GM18951 (cell line): Measurements from ENCODE around the gene CHRNA5.
"Not testable (repeated sequence)": the region's sequence is repeated elsewhere in the genome, so short reads cannot be mapped to it uniquely, and the experiment has no call there.

Source experiments
- POLR2A ChIP-seq: IDR thresholded peaks from 4 replicates; pipeline ENCODE4 v1.6.1; 2011; ENCODE audit warnings: mild to moderate bottlenecking; ENCODE audit not compliant: insufficient read length, insufficient read depth; ENCODE audit errors: extremely low read depth
- in situ Hi-C: fragments of 300-500 bp; cut with MboI; formaldehyde crosslinking; loops from one replicate; pipeline ENCODE4 v1.12.0; 2022; ENCODE audit warnings: low sequenced_read_pairs, mixed read lengths, inconsistent platforms; ENCODE audit not compliant: unreplicated experiment

Gene CHRNA5

DNA sequence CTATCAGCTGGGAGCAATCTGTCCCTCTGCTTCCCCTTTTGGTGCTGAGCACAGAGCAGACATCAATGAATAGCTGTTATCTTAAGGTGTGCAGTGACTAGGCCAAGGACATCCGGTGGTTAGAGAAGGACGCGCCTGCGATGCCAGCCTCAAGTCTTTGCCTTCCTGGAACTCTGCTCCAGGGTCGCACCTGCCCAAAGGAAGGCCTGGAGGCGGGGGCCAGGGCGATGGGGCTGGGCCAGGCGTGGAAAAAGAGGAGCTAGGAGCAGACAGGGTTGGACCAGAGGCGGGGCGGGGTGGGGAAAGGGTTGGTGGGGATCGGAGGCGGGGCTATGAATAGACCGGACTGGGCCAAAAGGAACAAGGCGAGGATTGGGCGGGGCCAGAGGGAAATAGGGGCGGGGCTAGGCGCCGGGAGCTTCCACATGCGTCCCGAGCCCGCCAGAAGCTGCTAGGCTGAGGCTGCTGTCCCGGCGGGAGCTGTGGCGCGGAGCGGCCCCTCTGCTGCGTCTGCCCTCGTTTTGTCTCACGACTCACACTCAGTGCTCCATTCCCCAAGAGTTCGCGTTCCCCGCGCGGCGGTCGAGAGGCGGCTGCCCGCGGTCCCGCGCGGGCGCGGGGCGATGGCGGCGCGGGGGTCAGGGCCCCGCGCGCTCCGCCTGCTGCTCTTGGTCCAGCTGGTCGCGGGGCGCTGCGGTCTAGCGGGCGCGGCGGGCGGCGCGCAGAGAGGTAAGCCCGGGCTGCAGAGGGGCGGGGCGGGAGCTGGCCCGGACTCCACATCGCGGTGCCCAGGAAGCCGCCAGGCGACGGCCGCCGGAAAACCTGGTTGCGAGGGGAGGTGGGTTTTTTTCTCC is at the start of gene CHRNA5:
TSS of gene CHRNA5 (plus strand) at position 424 of the 854 bp plus-strand sequence. CDS start at position 624, 200 bp downstream.
- in situ Hi-C loops: no loop called here

DNA sequence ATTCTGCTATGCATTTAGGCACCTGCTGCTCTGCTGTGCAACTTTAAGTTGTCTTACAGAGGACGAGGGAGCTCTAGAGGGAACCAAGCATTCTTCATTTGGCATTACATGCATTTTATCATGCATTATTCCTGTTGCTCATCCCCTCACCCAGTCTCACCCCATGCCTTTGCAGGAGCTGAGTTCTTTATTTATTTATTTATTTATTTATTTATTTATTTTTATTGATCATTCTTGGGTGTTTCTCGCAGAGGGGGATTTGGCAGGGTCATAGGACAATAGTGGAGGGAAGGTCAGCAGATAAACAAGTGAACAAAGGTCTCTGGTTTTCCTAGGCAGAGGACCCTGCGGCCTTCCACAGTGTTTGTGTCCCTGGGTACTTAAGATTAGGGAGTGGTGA is 45.3 kb upstream of the CHRNA5 start:
- in situ Hi-C loops: not testable (repeated sequence)

More for the DNA sequence above, at the start of gene CHRNA5:
- TF ChIP-seq POLR2A: peak; percentile 76

DNA sequence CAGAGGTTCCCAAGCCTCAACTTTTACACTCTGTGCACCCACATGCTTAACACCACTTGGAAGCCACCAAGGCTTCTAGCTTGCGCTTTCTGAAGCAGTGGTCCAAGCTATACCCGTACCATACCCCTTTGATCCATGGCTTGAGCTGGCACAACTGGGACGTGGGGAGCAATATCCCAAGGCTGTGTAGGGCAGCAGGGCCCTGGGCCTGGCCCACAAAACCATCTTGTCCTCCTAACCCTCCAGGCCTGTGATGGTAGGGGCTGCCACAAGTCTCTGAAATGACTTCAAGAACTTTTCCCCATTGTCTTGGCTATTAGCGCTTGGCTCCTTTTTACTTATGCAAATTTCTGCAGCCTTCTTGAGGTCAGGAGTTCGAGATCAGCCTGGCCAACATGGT is 41.1 kb upstream of the CHRNA5 start:
- no peak for TF ChIP-seq POLR2A
- in situ Hi-C loops: no loop called here

DNA sequence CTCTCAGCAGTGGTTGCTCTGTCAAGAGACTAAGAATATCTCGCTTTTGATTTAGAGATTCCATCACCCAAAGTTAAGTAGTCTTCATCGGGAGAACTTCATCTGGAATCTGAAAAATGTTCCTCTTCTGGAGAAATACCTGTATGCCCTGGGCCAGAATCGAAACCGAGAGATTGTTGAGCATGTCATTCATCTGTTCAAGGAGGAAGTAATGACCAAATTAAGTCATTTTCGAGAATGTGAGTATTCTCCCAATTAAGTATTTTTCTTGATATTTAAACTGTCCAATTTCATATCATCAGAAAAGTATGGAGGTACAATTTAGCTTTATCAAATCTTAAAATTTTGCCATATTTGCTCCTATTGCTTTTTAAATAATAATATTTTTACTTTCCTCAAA is 38.0 kb upstream of the CHRNA5 start:
- TF ChIP-seq POLR2A: no peak
- in situ Hi-C loops: no loop called here

DNA sequence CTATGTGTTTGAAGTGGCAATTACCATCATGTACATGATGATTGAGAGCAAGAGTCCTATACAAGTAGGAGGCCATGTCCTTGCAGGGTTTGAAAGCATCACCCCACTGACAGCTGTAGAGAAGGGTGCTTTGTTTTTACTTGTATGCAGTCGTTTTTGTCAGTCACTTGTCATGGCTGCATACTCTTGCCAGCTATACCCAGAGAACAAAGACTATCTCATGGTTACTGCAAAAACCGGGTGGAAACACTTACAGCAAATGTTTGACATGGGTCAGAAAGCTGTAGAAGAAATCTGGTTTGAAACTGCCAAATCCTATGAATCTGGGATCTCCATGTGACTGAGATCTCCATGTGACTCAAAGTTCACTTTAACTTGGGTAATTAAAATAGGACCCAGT is 32.0 kb upstream of the CHRNA5 start:
- in situ Hi-C loops: no loop called here
- no peak for TF ChIP-seq POLR2A

DNA sequence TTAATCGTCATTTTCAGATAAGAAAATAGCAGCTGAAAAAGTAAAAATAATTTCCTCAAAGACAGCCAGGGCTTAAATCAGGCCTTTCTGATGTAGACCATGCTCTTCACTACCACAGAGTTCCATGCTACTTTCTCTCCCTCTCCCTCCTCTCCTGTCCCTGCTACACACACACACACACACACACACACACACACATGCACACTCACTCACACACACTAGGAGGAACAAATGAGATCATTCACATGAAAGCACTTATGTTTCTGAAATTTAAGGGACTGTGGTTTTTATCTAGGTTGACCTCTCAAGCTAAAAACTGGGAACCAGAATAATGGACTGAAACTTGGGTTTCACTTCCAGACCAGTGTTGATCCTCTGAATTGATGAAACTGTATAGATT is 29.2 kb upstream of the CHRNA5 start:
- TF ChIP-seq POLR2A: no peak
- in situ Hi-C loops: no loop called here

DNA sequence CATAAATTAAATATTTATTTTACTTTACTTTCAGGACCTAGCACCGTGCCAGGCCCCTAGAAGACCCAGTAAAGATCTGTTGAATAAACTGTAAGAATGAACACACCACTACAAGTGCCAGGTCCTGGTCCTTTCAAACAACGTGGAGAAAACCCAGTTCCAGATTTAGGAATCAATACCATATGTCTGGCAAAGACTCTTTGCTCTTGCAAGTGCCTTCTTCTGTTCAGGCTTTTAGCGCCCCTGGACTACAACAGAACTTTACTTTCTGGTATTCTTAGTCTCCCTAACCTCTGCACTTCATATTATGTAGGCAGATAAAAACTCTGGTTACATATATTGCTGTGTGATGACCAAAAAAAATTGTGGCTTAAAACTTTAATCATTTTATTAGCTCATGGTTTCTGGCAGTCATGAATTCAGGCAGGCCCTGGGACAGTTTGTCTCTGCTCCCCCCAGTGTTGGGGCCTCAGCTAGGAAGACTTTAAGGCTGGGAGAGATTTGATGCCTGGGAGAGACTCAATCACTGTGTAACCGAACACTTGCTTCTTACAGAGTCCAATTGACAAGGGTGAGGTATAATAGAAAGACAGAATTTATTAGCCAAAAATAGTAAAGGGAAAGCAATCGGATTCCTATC is 27.9 kb upstream of the CHRNA5 start:
- TF ChIP-seq POLR2A: no peak
- in situ Hi-C loops: no loop called here

DNA sequence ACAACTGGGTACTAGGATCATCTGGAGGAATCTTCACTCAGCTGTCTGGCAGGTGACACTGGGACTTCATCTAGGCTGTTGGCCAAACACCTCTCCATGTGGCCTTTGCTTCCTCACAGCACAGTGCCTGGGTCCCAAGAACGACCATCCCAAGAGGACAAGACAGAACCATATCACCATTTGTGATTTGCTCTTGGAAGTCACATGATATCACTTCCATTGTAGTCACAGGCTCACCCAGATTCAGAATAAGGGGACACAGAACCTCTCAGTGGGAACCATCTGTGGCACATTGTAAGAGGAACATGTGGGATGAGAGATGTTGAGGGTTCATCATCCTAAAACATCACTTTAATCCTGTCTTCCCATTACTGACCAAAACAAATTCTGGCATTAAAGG is 27.0 kb upstream of the CHRNA5 start:
- TF ChIP-seq POLR2A: no peak
- in situ Hi-C loops: no loop called here

DNA sequence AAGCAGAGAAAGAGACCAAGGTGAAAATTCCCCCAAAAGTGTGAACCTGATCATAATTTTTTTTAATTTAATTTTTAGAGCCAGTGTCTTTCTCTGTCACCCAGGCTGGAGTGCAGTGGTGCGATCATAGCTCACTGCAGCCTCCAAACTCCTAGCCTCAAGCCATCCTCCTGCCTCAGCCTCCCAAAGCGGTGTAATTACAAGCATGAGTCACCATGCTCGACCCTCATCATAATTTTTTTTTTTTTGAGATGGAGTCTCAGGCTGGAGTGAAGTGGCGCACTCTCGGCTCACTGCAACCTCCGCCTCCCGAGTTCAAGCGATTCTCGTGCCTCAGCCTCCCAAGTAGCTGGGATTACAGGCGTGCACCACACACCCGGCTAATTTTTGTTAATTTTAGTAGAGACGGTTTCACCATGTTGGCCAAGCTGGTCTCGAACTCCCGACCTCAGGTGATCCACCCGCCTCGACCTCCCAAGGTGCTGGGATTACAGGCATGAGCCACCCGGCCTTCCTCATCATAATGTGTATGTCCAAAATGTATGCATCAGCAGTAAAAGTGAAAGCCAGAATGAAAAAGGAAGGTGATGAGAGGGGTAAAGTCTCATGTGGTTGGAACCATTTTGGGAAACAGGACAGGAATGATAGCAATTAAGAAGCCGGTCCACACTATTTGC is 25.7 kb upstream of the CHRNA5 start:
- in situ Hi-C loops: not testable (repeated sequence)

DNA sequence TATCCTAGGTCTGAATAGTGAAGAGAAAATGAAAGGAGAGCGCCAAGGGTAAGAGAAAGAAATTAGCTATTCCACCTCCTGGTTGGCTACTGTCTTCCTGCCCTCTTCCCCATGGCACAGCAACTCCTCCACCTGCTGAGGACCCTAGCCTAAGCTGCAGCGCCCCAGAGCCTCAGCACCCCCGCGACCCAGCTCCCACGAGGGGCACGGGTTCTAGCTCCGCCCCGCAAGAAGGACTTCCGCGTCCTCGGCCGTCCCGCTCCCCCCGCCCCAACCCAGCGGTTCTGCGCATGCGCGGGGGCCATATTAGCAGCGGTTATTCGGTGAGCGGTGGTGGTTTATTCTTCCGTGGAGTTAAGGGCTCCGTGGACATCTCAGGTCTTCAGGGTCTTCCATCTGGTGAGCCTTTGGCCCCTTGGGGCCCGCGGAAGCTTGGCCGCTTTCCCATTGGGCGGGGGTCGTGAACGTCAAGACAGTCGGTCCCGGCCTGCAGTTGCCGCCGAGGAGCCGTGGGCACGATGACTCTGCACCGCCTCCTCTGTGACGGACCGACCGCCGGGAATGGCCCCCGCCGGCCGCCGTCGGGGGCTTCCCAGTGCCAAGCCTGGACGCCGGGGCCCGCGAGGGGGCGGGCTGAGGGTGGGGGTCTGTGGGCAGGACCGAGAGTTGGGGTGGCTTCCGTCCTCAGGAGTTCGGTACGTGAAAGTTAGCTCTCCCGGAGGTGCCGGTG is 25.0 kb upstream of the CHRNA5 start, which contains the start of gene PSMA4:
TSS of gene PSMA4 (plus strand) at position 304 of the 730 bp plus-strand sequence. CDS start 1,484 bp downstream, outside the sequence.
- TF ChIP-seq POLR2A: peak; percentile 97
- in situ Hi-C loops: no loop called here

DNA sequence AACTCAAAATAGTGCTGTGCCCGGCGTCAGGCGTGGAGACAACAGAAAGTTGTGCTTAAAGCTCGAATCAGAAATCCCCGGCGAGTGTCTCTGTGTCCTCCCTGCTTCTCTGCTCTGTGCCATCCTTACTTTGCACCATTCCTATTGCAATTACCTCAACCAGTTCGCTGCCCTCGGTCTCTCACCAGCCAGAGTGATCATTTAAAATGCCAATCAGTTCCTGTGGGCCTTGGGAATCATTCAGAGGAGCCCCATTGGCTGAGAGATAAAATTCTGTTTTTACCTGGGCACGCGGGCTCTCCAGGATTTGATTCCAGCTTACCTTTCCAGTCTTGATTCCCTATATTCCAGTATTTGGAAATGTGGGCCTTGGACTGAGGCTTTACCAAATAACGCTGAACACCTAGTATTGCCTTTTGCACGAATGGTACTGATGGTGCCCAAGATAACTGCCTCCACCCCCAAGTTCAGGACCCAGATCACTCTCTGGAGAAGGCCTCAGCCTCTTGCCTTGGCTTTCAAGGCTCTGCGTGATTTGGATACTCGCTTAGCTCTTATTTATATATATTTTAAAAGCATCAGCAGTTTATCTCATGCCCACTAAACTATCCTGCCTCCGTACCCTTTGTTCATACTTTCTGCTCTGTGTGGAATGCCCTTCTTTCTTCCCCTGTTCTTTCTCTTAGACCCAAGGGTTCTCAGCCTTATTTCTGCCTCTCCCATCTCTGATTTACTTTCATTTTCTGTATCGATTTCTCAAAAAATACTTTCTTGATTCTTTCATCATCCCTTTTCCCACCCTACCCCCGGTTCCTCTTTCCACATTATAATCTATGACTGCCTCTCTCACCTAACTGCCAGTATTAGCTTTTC is 24.2 kb upstream of the CHRNA5 start:
- no peak for TF ChIP-seq POLR2A
- in situ Hi-C loops: no loop called here

DNA sequence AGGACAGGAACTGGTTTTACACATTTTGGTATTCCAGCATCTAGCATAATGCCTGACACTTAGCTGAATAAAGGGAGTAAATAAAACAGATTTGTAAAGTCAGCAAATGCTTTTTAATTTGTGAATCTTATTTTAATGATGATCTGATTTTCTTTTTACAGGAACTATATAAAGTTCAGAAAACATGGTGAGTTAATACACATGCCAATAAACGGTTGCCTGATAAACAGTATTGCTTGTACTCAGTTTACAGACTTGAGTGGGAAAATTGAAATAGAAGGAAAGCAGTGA is 23.6 kb upstream of the CHRNA5 start:
- no peak for TF ChIP-seq POLR2A
- in situ Hi-C loops: no loop called here
